Lower lobe of right lung (tissue), 2 donors: ENCODE results near the gene AFG3L2. TPM values are rescaled to one million over a fixed set of nuclear protein-coding genes. Genes with fewer than 3 reads are reported as not detected.
A peak's percentile ranks its signal among the peaks of the same experiment; 100 is the strongest.

ENCODE experiments used
- ATAC-seq, 2 donors: fragments of 200-7000 bp; cut with Tn5 transposase; one replicate each; pipeline ENCODE4 v1.9.1; 2020 to 2022; ENCODE audit warnings: mild to moderate bottlenecking in 2 of 2, moderate library complexity in 2 of 2
- DNase-seq: peaks from one replicate; pipeline ENCODE4 v3.0.0-alpha.2; 2020
- H3K27ac ChIP-seq: fragments of 200-600 bp; one replicate; pipeline ENCODE4 v1.8.0; 2022
- H3K27me3 ChIP-seq: fragments of 200-600 bp; one replicate; pipeline ENCODE4 v1.8.0; 2022; ENCODE audit warnings: low read depth
- H3K36me3 ChIP-seq: fragments of 200-600 bp; one replicate; pipeline ENCODE4 v1.8.0; 2022; ENCODE audit warnings: mild to moderate bottlenecking
- H3K4me1 ChIP-seq: fragments of 200-600 bp; one replicate; pipeline ENCODE4 v1.8.0; 2022
- H3K4me3 ChIP-seq: fragments of 200-600 bp; one replicate; pipeline ENCODE4 v1.8.0; 2022; ENCODE audit warnings: mild to moderate bottlenecking
- H3K9me3 ChIP-seq: fragments of 200-600 bp; one replicate; pipeline ENCODE4 v1.8.0; 2022
- CTCF ChIP-seq: fragments of 200-600 bp; IDR thresholded peaks from one replicate; pipeline ENCODE4 v1.8.0; 2022; ENCODE audit warnings: antibody characterized with exemption, mild to moderate bottlenecking
- intact Hi-C: fragments of 100-400 bp; cut with DNase I; formaldehyde crosslinking; loops from one replicate; pipeline ENCODE4 v1.11.0; 2022
- total RNA-seq: library from RNA; stranded (reverse); fragmentation: NEBNext Ultra II Directional; extraction: Animal tissue kit (Norgen Biotek cat#: 25700); gene quantifications from one replicate; pipeline ENCODE4 v1.2.1, GENCODE V29; 2021
- donor health status: DM: no; HTN: yes; CAD: no; lungs with severe emphysema.

AFG3L2 gene
- total RNA-seq, 1 donor from 2014 or later, result 31.1 TPM

GRCh38 chr18:12342661-12343060, 34.4 kb downstream of the AFG3L2 start:
- peaks cover 97% of the 10 kb centered on the region for H3K36me3 ChIP-seq
- H3K9me3 ChIP-seq, result no peaks in the 10 kb centered on the region
- no peak for DNase-seq
- no peak overlapping the region for H3K4me3 ChIP-seq
- no peak for TF ChIP-seq CTCF
- no peaks in the 10 kb centered on the region for H3K27me3 ChIP-seq
- intact Hi-C loops, result no loop called here
- no peak for ATAC-seq
- no peak overlapping the region for H3K27ac ChIP-seq
- H3K4me1 ChIP-seq, result no peaks in the 10 kb centered on the region

- no peak overlapping the region for H3K27ac ChIP-seq
- no peaks in the 10 kb centered on the region for H3K9me3 ChIP-seq
- TF ChIP-seq CTCF, result no peak
- H3K36me3 ChIP-seq, result peaks cover 94% of the 10 kb centered on the region
- H3K27me3 ChIP-seq, result no peaks in the 10 kb centered on the region
- no peaks in the 10 kb centered on the region for H3K4me1 ChIP-seq
- intact Hi-C loops, result no loop called here
- no peak for DNase-seq
- no peak for ATAC-seq
- no peak overlapping the region for H3K4me3 ChIP-seq
Observed at GRCh38 chr18:12340945-12341660, 35.9 kb downstream of the AFG3L2 start.

- peaks cover 92% of the 10 kb centered on the region for H3K36me3 ChIP-seq
- no peak overlapping the region for H3K27ac ChIP-seq
- no peaks in the 10 kb centered on the region for H3K27me3 ChIP-seq
- intact Hi-C loops, result no loop called here
- H3K4me1 ChIP-seq, result no peaks in the 10 kb centered on the region
- no peak for TF ChIP-seq CTCF
- DNase-seq, result no peak
- H3K9me3 ChIP-seq, result no peaks in the 10 kb centered on the region
- ATAC-seq, result no peak
- H3K4me3 ChIP-seq, result no peak overlapping the region
Observed at GRCh38 chr18:12338382-12338781, 38.6 kb downstream of the AFG3L2 start.

- no peak overlapping the region for H3K4me3 ChIP-seq
- TF ChIP-seq CTCF, result no peak
- intact Hi-C loops, result no loop called here
- H3K36me3 ChIP-seq, result peaks cover 78% of the 10 kb centered on the region
- ATAC-seq (peak; percentile 27 to 31), DNase-seq (no peak)
- H3K4me1 ChIP-seq, result no peaks in the 10 kb centered on the region
- H3K27me3 ChIP-seq, result no peaks in the 10 kb centered on the region
- no peak overlapping the region for H3K27ac ChIP-seq
- no peaks in the 10 kb centered on the region for H3K9me3 ChIP-seq
Observed at GRCh38 chr18:12336887-12337286, 40.1 kb downstream of the AFG3L2 start.

- TF ChIP-seq CTCF, result no peak
- no peak overlapping the region for H3K4me3 ChIP-seq
- DNase-seq, result no peak
- H3K27me3 ChIP-seq, result no peaks in the 10 kb centered on the region
- no peaks in the 10 kb centered on the region for H3K9me3 ChIP-seq
- peaks cover 78% of the 10 kb centered on the region for H3K36me3 ChIP-seq
- ATAC-seq, result peak; percentile 47 to 66
- intact Hi-C loops, result no loop called here
- no peaks in the 10 kb centered on the region for H3K4me1 ChIP-seq
- H3K27ac ChIP-seq, result no peak overlapping the region
Observed at GRCh38 chr18:12336171-12336613, 40.8 kb downstream of the AFG3L2 start.
